ENCODE results near the gene TMEM26. TPM values are rescaled to one million over a fixed set of nuclear protein-coding genes. Genes with fewer than 3 reads are reported as not detected.

The TMEM26 gene
- total and polyA plus RNA-seq, 8 donors: 1.3 to 8.1 (median 6.0) TPM

DNA sequence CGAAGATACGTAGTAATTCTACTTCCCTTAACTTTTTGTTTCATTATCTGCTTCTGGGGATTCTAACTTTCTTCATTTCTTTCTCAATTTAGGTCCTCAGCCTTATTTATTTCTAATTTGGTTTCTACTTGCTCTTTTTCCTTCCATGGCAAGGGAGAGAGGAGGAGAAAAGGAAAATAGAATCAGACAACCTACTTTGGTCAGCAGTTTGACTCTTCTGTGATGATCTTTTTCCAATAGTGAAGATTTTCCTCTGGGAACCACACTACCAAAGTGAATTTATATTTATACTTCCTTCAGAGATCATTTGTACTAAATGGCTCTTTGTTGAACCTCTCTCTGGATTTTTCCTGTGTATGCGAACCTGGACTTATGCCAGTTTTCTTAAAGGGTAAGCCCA lies 90.2 kb downstream of the TMEM26 start:
- Histone ChIP-seq H3K4me1 (no peaks in the 10 kb centered on the region), H3K4me3 (no peak overlapping the region), H3K9me3 (no peaks in the 10 kb centered on the region), H3K36me3 (no peaks in the 10 kb centered on the region), H3K27me3 (no peaks in the 10 kb centered on the region), H3K27ac (no peak overlapping the region)
- intact Hi-C loops (cut with DNase I): no loop called here
- ATAC-seq (no peak), DNase-seq (no peak)
- TF ChIP-seq, protein P1, sequence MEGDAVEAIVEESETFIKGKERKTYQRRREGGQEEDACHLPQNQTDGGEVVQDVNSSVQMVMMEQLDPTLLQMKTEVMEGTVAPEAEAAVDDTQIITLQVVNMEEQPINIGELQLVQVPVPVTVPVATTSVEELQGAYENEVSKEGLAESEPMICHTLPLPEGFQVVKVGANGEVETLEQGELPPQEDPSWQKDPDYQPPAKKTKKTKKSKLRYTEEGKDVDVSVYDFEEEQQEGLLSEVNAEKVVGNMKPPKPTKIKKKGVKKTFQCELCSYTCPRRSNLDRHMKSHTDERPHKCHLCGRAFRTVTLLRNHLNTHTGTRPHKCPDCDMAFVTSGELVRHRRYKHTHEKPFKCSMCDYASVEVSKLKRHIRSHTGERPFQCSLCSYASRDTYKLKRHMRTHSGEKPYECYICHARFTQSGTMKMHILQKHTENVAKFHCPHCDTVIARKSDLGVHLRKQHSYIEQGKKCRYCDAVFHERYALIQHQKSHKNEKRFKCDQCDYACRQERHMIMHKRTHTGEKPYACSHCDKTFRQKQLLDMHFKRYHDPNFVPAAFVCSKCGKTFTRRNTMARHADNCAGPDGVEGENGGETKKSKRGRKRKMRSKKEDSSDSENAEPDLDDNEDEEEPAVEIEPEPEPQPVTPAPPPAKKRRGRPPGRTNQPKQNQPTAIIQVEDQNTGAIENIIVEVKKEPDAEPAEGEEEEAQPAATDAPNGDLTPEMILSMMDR (IDR thresholded peaks at IDR 0.05): no peak

DNA sequence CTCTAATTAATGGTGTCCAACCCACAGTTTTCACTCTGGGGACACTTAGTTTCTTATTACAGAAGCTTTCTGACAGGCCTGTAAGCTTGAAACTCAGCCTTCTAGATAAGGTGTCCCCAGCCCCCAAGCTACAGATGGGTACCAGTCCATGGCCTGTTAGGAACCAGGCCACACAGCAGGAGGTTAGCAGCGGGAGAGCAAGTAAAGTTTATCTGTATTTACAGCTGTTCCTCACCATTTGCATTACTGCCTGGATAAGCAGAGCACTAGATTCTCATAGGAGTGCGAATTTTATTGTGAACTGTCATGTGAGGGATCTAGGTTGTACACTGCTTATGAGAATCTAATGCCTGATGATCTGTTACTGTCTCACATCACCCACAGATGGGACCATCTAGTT lies 93.7 kb downstream of the TMEM26 start:
- no peaks in the 10 kb centered on the region for H3K36me3 ChIP-seq
- ATAC-seq (no peak), DNase-seq (no peak)
- no peak overlapping the region for H3K4me3 ChIP-seq
- intact Hi-C loops (cut with DNase I): no loop called here
- no peaks in the 10 kb centered on the region for H3K9me3 ChIP-seq
- no peak overlapping the region for H3K27ac ChIP-seq
- no peaks in the 10 kb centered on the region for H3K27me3 ChIP-seq
- TF ChIP-seq, protein P1 (IDR thresholded peaks at IDR 0.05): no peak
- no peaks in the 10 kb centered on the region for H3K4me1 ChIP-seq

- H3K4me1 ChIP-seq: no peaks in the 10 kb centered on the region
- intact Hi-C loops (cut with DNase I): no loop called here
- DNase-seq (no peak), ATAC-seq (no peak)
- H3K9me3 ChIP-seq: no peaks in the 10 kb centered on the region
- no peak overlapping the region for H3K4me3 ChIP-seq
- H3K27ac ChIP-seq: no peak overlapping the region
- TF ChIP-seq, protein P1 (IDR thresholded peaks at IDR 0.05): no peak
- H3K36me3 ChIP-seq: no peaks in the 10 kb centered on the region
- no peaks in the 10 kb centered on the region for H3K27me3 ChIP-seq
Observed at GRCh38 chr10:61357687-61358086, 95.5 kb downstream of the TMEM26 start.

Other genes starting within 250 kb of the TMEM26 start
- 1 to 10 TPM in 1 of 2 donors, not detected in 1; 3.4 TPM for gene CABCOCO1, start 209.5 kb upstream of the TMEM26 start, total RNA-seq
- gene CABCOCO1, start 209.5 kb upstream of the TMEM26 start, polyA plus RNA-seq (ENCODE audit: insufficient read length in 6 of 6): 1 to 10 TPM; 1.7 to 6.0 (median 3.6) TPM

Data from left lung (tissue), 10 donors.